Raji (cell line): ENCODE results near the gene CFAP92.

Source experiments
- POLR2A ChIP-seq: IDR thresholded peaks from 2 replicates; pipeline ENCODE4 v1.6.1; 2011; ENCODE audit warnings: low read depth, low read length, control low read depth; ENCODE audit not compliant: insufficient read depth

CFAP92 gene

GRCh38 chr3:129001806-129002572 lies 8.1 kb upstream of the CFAP92 start:
- TF ChIP-seq POLR2A: no peak

GRCh38 chr3:129001101-129001805 lies 7.4 kb upstream of the CFAP92 start, which contains the start of gene EFCC1:
Gene EFCC1 (plus strand): TSS chr3:129001304. CDS start chr3:129001629, 325 bp downstream.
- TF ChIP-seq POLR2A: no peak

- TF ChIP-seq POLR2A: no peak
Measured at GRCh38 chr3:129000742-129001100, 6.8 kb upstream of the CFAP92 start.

GRCh38 chr3:128999102-128999501 lies 5.2 kb upstream of the CFAP92 start:
- no peak for TF ChIP-seq POLR2A

- no peak for TF ChIP-seq POLR2A
Measured at GRCh38 chr3:128998561-128998960, 4.7 kb upstream of the CFAP92 start.

GRCh38 chr3:128997486-128998133 lies 3.7 kb upstream of the CFAP92 start:
- TF ChIP-seq POLR2A: no peak

- no peak for TF ChIP-seq POLR2A
Measured at GRCh38 chr3:128996726-128997125, 2.9 kb upstream of the CFAP92 start.

GRCh38 chr3:128996200-128996599 lies 2.3 kb upstream of the CFAP92 start:
- TF ChIP-seq POLR2A: no peak

- TF ChIP-seq POLR2A: no peak
Measured at GRCh38 chr3:128995737-128996136, 1.9 kb upstream of the CFAP92 start.

GRCh38 chr3:128994581-128995546 lies 988 bp upstream of the CFAP92 start:
- no peak for TF ChIP-seq POLR2A

- TF ChIP-seq POLR2A: no peak
Measured at GRCh38 chr3:128994173-128994512, 267 bp upstream of the CFAP92 start.

GRCh38 chr3:128992926-128993460 lies 883 bp downstream of the CFAP92 start:
- TF ChIP-seq POLR2A: no peak

GRCh38 chr3:128991355-128991895 lies 2.5 kb downstream of the CFAP92 start:
- no peak for TF ChIP-seq POLR2A

GRCh38 chr3:128988286-128988685 lies 5.6 kb downstream of the CFAP92 start:
- TF ChIP-seq POLR2A: no peak

GRCh38 chr3:128987302-128988100 lies 6.4 kb downstream of the CFAP92 start:
- no peak for TF ChIP-seq POLR2A
